ENCODE measurements around the gene TBC1D2.

DNA sequence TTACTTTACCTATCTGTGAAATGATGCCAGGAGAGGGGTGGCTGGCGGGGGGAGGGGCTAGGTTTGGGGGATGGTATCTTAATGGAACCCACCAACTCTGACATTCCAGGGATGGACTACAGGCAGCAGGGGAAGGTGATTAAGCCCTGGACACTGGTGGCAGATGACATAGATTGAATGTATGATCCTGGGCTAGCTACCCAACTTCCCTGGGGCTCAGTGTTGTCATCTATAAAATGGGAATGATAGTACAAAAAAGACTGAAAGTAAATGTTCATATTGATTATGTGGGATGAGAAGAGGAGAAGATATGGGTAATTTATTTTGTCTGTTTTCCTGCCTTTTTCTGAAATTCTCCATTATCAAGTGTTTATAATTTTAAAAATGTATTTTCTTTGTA lies 69.2 kb downstream of the TBC1D2 start:
- TF ChIP-seq, protein P1, sequence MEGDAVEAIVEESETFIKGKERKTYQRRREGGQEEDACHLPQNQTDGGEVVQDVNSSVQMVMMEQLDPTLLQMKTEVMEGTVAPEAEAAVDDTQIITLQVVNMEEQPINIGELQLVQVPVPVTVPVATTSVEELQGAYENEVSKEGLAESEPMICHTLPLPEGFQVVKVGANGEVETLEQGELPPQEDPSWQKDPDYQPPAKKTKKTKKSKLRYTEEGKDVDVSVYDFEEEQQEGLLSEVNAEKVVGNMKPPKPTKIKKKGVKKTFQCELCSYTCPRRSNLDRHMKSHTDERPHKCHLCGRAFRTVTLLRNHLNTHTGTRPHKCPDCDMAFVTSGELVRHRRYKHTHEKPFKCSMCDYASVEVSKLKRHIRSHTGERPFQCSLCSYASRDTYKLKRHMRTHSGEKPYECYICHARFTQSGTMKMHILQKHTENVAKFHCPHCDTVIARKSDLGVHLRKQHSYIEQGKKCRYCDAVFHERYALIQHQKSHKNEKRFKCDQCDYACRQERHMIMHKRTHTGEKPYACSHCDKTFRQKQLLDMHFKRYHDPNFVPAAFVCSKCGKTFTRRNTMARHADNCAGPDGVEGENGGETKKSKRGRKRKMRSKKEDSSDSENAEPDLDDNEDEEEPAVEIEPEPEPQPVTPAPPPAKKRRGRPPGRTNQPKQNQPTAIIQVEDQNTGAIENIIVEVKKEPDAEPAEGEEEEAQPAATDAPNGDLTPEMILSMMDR (conservative IDR thresholded peaks at IDR 0.05; ENCODE audit: low read length): no peak
- TF ChIP-seq EZH2phosphoT487 (IDR thresholded peaks at IDR 0.05; ENCODE audit: borderline replicate concordance, low read depth, low read length): no peak
